Measurements from ENCODE around the gene PAFAH1B1. TPM values are rescaled to one million over a fixed set of nuclear protein-coding genes. Genes with fewer than 3 reads are reported as not detected.

Gene PAFAH1B1
- total RNA-seq, 2 experiments from 2014 or later = 163 to 167 TPM

DNA sequence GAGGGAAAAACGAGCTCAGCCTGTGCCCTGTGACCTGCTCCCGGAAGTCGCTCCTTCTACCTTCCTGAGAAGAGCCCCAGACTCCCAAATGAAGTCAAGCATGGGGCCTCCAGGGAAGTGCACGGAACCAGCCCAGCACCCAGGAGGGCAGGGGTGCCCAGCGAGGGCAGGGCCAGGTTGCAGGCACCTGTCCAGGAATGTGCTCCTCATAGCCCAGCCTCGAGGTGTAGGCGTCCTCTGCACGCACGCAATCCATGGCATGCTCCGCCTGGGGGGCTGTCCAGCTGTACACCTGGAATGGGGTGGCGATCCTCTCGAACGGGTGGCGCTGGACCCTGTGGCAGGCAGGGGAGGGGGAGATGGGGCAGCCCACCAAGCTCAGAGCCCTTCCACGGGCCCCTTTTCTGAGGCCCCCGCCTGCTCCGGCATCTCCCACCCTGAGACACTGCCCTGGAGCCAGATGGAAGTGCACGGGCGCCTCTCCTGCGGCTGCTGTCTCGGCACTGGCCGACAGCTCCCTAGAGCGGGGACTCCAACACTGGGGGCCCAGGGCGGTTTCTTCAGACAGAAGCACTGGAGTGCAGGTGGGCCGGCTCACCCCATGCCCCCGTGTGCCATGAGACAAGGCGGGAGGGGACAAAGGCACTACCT lies 107.2 kb downstream of the PAFAH1B1 start:
- no peaks in the 10 kb centered on the region for H3K27me3 Mint-ChIP-seq
- ChIA-PET POLR2A (no interaction called here), CTCF (no interaction called here)
- H3K36me3 Mint-ChIP-seq (ENCODE audit: low read depth) = peaks cover 33% of the 10 kb centered on the region
- ATAC-seq (no peak), DNase-seq (no peak)
- intact Hi-C loops (cut with DNase I, micrococcal nuclease) = no loop called here
- H3K27ac Mint-ChIP-seq = no peak overlapping the region
- H3K9me3 Mint-ChIP-seq (ENCODE audit: low read depth) = no peaks in the 10 kb centered on the region
- no peak overlapping the region for H3K4me3 Mint-ChIP-seq
- H3K4me1 Mint-ChIP-seq = peaks cover 7% of the 10 kb centered on the region

DNA sequence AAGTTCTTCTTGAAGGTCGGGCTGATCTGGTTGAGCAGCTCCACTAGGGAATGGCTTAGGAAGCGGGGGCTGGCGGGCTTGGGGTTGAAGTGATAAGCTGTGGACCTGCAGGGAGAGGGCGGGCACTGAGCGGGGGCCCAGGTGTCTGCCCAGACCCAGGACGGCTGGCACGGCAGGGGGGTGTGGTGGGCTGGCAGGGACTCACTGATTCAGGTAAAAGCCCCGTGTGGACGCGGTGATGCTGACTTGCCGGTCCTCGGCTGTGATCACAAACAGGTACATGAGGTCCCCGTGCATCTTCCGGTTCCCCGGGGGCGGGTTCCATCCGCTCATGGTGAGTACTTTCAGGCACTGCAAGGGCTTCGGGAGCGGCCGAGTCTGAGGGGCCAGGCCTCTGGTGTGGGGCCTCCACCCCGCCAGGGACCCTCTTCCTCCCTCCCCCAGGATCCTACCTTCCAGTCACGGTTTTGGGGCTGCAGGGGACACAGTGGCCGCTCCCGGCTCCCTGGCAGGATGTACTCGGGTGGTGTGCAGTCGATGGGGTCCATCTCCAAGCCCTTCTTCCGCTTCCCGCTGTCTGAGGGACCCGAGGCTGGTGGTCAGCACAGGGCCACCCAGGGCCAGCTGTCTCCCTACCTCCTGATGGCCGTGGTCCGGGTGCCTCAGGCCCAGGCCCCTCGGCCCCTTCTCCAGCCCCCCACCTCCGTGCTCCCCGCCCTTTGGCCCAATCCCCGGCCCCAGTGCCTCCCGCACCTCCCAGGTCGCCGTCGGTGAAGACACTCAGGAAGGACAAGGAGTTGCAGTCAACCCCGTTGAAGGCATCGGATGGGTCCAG lies 107.9 kb downstream of the PAFAH1B1 start:
- no peak overlapping the region for H3K27ac Mint-ChIP-seq
- ATAC-seq (no peak), DNase-seq (no peak)
- no peak overlapping the region for H3K4me3 Mint-ChIP-seq
- H3K36me3 Mint-ChIP-seq (ENCODE audit: low read depth) = peaks cover 33% of the 10 kb centered on the region
- H3K27me3 Mint-ChIP-seq = no peaks in the 10 kb centered on the region
- POLR2A ChIA-PET = no interaction called here
- intact Hi-C loops (cut with DNase I, micrococcal nuclease) = no loop called here
- H3K4me1 Mint-ChIP-seq = peaks cover 8% of the 10 kb centered on the region
- H3K9me3 Mint-ChIP-seq (ENCODE audit: low read depth) = no peaks in the 10 kb centered on the region
- CTCF ChIA-PET = no interaction called here

DNA sequence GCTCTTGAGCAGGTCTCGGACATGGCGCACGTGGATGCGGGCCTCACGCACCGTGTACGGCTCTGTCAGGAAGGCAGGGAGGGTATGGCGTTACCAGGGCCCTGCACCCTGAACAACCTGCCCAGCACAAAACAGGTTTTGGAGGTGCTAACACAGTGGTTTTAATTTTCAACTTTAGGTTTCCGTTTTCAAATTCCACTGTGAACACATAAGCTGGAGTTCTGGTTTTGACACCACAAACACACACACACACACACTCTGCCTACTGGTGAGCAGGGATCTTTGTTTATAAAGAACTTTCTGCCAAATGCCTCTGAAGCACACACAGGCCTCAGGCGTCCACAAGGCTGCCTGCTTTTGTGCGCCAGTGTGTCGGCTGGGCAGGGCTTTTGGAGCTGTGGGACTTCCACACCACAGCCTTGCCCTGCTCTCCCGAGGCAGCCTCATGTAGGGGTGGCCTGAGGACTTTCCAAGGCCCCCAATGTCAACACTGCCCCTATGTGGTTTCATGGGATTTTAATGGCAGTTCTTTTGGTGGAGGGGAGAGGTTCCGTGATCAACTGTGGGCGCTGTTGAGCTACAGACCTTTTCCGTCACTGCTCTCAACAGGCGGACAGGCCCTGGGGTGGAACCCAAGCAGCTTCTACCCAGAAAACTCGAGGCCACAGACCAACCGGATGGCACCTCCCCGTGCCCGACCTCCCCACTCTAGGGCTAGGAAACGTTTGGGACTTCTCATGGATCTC lies 108.7 kb downstream of the PAFAH1B1 start:
- Mint-ChIP-seq H3K9me3 (ENCODE audit: low read depth) (no peaks in the 10 kb centered on the region), H3K27ac (no peak overlapping the region), H3K4me1 (peaks cover 8% of the 10 kb centered on the region), H3K36me3 (ENCODE audit: low read depth) (peaks cover 29% of the 10 kb centered on the region), H3K4me3 (no peak overlapping the region), H3K27me3 (no peaks in the 10 kb centered on the region)
- ChIA-PET CTCF (interaction anchor here (0.6 to 1.0 kb wide), 2 partner anchors 320 to 987 kb away, joined by 3 to 5 read pairs; no protein-coding TSS in a partner anchor), POLR2A (no interaction called here)
- ATAC-seq = no peak
- no peak for DNase-seq
- intact Hi-C loops (cut with DNase I, micrococcal nuclease) = no loop called here

DNA sequence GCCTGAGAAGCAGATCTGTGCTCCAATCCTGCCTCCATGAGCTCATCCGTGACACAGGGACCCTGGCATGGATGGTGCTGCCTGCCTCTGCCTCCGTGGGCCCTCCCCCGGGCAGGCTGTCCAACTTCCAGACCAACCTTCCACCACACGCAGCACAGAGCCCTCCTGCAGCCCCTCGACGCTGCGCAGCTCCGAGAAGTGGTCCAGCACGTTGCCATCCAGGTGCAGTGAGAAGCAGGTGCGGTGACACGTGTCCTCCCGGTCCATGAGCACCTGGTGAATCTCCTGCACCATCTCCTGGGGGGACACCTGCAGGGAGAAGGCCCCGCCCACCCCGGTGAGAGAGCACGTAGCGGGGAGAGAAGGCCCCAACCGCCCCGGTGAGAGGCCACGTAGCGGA lies 109.7 kb downstream of the PAFAH1B1 start:
- Mint-ChIP-seq H3K36me3 (ENCODE audit: low read depth) (peaks cover 27% of the 10 kb centered on the region), H3K9me3 (ENCODE audit: low read depth) (no peaks in the 10 kb centered on the region), H3K4me3 (no peak overlapping the region), H3K27ac (no peak overlapping the region), H3K27me3 (no peaks in the 10 kb centered on the region), H3K4me1 (peaks cover 9% of the 10 kb centered on the region)
- no peak for ATAC-seq
- intact Hi-C loops (cut with DNase I, micrococcal nuclease) = no loop called here
- no peak for DNase-seq
- CTCF ChIA-PET = no interaction called here
- POLR2A ChIA-PET = no interaction called here

DNA sequence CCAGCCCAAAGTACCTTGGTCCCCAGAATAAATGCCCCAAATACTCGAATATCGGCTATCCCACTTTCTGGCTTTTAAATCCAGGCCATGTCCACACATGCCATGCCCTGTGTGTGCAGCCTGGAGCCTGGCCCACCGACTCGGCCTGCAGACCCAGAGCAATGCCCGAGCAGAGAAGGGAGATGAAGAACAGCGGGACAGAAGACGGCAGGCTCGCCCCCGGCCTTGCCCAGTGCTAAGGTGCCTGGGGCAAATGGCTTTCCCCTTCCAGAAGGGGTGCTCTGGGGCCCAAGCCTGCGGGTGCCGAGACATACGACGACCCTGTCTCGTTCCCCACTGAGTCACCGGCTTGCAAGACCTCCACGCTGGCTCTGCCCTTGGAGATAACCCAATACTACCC lies 110.2 kb downstream of the PAFAH1B1 start:
- ChIA-PET POLR2A (no interaction called here), CTCF (no interaction called here)
- peaks cover 13% of the 10 kb centered on the region for H3K4me1 Mint-ChIP-seq
- ATAC-seq (no peak), DNase-seq (no peak)
- peaks cover 25% of the 10 kb centered on the region for H3K36me3 Mint-ChIP-seq (ENCODE audit: low read depth)
- H3K4me3 Mint-ChIP-seq = no peak overlapping the region
- H3K9me3 Mint-ChIP-seq (ENCODE audit: low read depth) = no peaks in the 10 kb centered on the region
- intact Hi-C loops (cut with DNase I, micrococcal nuclease) = no loop called here
- H3K27me3 Mint-ChIP-seq = no peaks in the 10 kb centered on the region
- no peak overlapping the region for H3K27ac Mint-ChIP-seq

DNA sequence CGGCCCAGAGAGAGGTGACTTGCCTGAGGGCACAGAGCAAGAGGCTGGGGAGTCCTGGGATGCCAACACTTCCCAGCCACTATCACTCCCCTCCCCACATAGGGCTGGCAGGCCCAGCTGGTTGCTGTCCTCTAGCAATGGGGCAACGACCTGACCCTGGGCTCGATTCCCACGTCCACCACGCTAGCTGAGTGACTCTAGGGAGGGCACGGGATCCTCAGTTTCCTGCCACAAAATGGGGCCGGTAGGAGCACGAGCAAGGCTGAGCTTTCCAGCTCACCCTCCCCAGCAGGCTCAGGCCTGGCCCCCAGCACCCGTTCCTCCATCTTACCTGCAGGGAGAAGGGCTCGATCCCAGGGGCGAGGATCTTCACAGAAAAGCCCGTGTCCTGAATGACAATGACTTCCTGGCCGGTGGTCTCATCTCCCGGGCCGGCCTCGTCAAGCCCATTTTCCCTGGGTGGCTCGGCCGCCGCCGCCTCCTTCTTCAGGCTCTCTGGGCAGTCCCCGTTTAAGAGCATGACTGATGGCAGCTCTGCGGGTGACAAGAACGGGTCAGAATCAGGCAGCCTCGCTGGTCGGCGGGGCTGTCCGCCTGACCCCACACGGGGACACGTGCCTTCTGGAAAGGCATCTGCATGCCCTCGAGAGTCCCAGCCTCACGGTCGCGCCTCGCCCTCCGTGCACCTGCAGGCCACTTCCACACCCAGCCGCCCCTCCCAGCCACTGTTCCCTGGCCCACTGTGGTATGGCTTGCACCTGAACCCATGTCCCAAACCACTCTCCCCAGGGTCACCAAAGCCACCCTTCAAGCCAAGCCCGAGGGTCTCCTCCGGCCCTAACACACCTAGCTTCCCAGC lies 110.8 kb downstream of the PAFAH1B1 start:
- no peak overlapping the region for H3K4me3 Mint-ChIP-seq
- CTCF ChIA-PET = no interaction called here

DNA sequence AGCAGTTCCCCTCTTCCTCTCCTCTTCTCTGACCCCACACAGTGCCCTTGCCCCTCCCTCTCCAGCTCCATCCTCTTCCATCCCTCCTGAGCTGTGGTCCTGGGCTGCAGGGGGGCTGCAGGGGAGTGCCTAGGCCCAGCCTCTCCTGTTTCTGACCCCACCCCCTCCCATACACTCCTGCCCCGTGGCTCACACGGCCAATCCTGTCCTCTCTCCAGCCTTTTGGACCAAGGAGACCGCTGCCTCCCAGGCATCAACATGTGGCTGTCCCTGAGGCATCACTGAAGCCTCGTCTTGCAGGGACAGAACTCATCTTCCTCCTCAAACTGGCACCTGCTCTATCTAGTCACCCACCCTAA lies 111.4 kb downstream of the PAFAH1B1 start:
- Mint-ChIP-seq H3K9me3 (ENCODE audit: low read depth) (no peaks in the 10 kb centered on the region), H3K4me1 (peaks cover 26% of the 10 kb centered on the region), H3K27ac (no peak overlapping the region), H3K36me3 (ENCODE audit: low read depth) (peaks cover 25% of the 10 kb centered on the region), H3K4me3 (no peak overlapping the region), H3K27me3 (no peaks in the 10 kb centered on the region)
- ATAC-seq (no peak), DNase-seq (no peak)
- ChIA-PET CTCF (no interaction called here), POLR2A (no interaction called here)
- intact Hi-C loops (cut with DNase I, micrococcal nuclease) = no loop called here

More for the DNA sequence above, 110.8 kb downstream of the PAFAH1B1 start:
- Mint-ChIP-seq H3K9me3 (ENCODE audit: low read depth) (no peaks in the 10 kb centered on the region), H3K4me1 (peaks cover 20% of the 10 kb centered on the region), H3K27ac (no peak overlapping the region), H3K27me3 (no peaks in the 10 kb centered on the region), H3K36me3 (ENCODE audit: low read depth) (peaks cover 25% of the 10 kb centered on the region)
- intact Hi-C loops (cut with DNase I, micrococcal nuclease) = no loop called here
- DNase-seq (no peak), ATAC-seq (no peak)
- POLR2A ChIA-PET = no interaction called here

DNA sequence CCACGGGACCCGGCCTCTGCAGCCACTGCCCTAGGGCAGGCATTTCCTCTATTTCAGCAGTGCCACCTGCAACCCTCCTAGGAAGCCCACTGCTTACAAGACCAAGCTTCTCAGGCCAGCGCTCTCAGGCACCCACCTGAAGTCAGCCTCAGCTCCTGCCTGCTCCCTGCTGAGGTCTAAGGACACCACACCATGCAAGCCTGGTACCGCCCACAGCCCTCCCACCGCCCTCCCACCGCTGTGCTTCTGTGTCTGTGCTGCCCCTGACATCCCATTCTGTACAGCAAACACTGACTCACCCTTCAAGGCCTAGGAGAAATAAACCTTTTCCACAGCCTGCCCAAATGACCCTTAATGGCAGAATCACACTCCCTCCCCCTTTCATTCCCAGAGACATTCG lies 111.8 kb downstream of the PAFAH1B1 start:
- CTCF ChIA-PET = no interaction called here
- POLR2A ChIA-PET = no interaction called here
- DNase-seq = no peak

DNA sequence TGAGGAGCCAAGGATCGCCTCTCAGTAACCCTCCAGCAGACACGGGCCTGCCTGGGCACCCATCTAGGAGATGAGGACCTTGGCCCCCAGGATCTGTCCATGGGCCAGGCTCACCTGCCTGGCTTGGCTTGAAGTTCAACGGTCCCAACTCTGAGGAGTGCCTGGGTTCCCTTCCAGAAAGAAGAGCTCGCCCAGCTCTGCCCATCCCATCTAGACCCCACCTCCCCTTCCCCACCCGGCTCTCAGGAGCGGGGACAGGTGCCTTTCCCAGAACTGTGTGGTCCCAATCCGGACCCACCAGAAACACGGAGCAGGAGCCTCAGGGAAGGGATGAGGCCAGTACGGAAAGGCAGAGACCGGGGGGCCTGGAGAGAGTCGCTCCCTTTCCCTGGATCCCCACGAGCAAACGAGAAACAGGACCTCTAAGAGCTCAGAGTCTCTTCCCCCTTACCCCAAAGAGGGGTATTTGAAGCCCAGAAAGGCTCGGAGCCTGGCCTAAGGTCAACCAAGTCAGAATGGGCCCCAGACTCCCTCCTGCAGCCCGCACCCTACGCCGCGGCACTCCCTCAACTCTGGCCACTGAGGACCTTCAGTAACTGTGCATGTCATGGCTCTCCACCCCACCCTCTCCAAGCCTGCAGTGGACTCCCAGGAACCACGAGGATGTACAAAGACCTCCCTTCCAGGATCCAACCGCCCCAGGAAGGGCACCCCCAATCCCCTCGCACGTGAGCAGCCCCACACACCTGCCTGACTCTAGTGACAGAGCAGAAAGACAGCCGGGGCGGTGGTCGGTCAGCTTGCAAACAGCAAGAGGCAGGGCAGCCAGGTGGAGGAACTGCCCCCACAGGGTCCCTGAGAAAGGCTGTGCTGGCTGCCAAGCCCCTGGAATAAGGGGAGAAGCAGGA lies 112.7 kb downstream of the PAFAH1B1 start:
- no peak for ATAC-seq
- peaks cover 35% of the 10 kb centered on the region for H3K4me1 Mint-ChIP-seq
- no peaks in the 10 kb centered on the region for H3K9me3 Mint-ChIP-seq (ENCODE audit: low read depth)
- peaks cover 23% of the 10 kb centered on the region for H3K36me3 Mint-ChIP-seq (ENCODE audit: low read depth)
- no peak for DNase-seq
- POLR2A ChIA-PET = no interaction called here
- H3K27ac Mint-ChIP-seq = no peak overlapping the region
- no peaks in the 10 kb centered on the region for H3K27me3 Mint-ChIP-seq
- no peak overlapping the region for H3K4me3 Mint-ChIP-seq
- intact Hi-C loops (cut with DNase I, micrococcal nuclease) = no loop called here
- CTCF ChIA-PET = interaction anchor here (0.6 to 1.5 kb wide), 3 partner anchors 18 to 76 kb away, joined by 3 to 8 read pairs (median 4); no protein-coding TSS in a partner anchor

More for the DNA sequence above, 111.8 kb downstream of the PAFAH1B1 start:
- H3K27me3 Mint-ChIP-seq = no peaks in the 10 kb centered on the region
- peaks cover 30% of the 10 kb centered on the region for H3K4me1 Mint-ChIP-seq
- H3K4me3 Mint-ChIP-seq = no peak overlapping the region
- H3K27ac Mint-ChIP-seq = no peak overlapping the region
- intact Hi-C loops (cut with DNase I, micrococcal nuclease) = no loop called here
- ATAC-seq = no peak
- peaks cover 24% of the 10 kb centered on the region for H3K36me3 Mint-ChIP-seq (ENCODE audit: low read depth)
- H3K9me3 Mint-ChIP-seq (ENCODE audit: low read depth) = no peaks in the 10 kb centered on the region

DNA sequence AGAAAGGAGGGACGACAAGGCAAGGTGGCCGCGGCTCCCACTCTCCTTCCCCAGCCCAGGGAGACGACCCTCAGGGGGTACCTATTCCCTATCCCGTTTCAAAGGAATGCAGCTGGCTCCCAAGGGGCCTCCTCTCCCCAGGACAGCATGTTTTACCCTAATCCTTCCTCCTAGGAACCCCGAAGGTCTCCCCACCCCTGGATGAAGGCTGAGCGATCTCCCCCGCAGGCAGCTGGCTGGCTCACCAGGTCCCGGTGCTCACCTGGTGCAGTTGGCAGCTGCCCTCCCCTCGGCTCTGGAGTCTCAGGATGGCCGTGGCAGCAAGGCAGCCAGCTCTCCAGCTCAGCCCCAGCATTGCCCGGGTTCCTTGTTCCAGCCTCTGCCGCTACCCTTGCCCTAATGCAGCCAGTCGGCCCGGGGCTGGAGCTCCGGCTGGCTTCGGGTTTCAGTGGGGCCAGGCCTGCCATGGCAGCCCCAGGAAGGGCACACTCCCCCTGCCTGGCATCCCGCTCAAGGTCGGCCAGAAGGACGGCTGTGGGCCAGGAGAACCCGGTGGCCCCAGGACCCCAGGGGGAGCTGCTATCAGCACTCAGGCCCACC lies 113.6 kb downstream of the PAFAH1B1 start:
- CTCF ChIA-PET = interaction anchor here (0.7 to 1.5 kb wide), 2 partner anchors 18 to 77 kb away, joined by 4 to 8 read pairs; no protein-coding TSS in a partner anchor
- Mint-ChIP-seq H3K36me3 (ENCODE audit: low read depth) (peaks cover 21% of the 10 kb centered on the region), H3K4me1 (peaks cover 36% of the 10 kb centered on the region), H3K27me3 (no peaks in the 10 kb centered on the region), H3K4me3 (no peak overlapping the region), H3K27ac (no peak overlapping the region), H3K9me3 (ENCODE audit: low read depth) (no peaks in the 10 kb centered on the region)
- no peak for ATAC-seq
- intact Hi-C loops (cut with DNase I, micrococcal nuclease) = no loop called here
- POLR2A ChIA-PET = no interaction called here
- no peak for DNase-seq

Data from activated CD4-positive, alpha-beta T cell treated with anti-CD3 and anti-CD28 coated beads for 36 hours (primary cell).